CD4-positive, alpha-beta T cell (primary cell): ENCODE data around the gene RANBP3. TPM values are rescaled to one million over a fixed set of nuclear protein-coding genes. Genes with fewer than 3 reads are reported as not detected.

Experiments
- ATAC-seq: fragments of 200-7000 bp; cut with Tn5 transposase; one replicate; pipeline ENCODE4 v1.10.0; 2022; ENCODE audit warnings: mild to moderate bottlenecking; ENCODE audit not compliant: poor library complexity
- CTCF ChIA-PET: fragments of 350-600 bp; sonication (Branson Sonifier 250); formaldehyde crosslinking; loops from one replicate; lab custom pipeline; 2021; ENCODE audit warnings: antibody characterized with exemption, inconsistent platforms; lab: Charles Lee
- POLR2A ChIA-PET: fragments of 350-600 bp; sonication (Branson Sonifier 250); formaldehyde crosslinking; loops from one replicate; lab custom pipeline; 2021; ENCODE audit warnings: antibody characterized with exemption, inconsistent platforms; lab: Charles Lee
- DNase-seq, 14 experiments: peaks; one replicate each; pipeline ENCODE4 v3.0.0-alpha.2; 2013 to 2020; ENCODE audit warnings: mixed read lengths in 2 of 14
- H3K27ac ChIP-seq, 2 donors: one replicate each; pipeline versions ENCODE4 v1.5.1 to v1.7.0; 2013; ENCODE audit warnings: low read length in 2 of 2, low read depth in 1 of 2, mild to moderate bottlenecking in 1 of 2
- H3K27me3 ChIP-seq, 2 experiments: 1 replicate in 1 of 2; 2 replicates in 1 of 2; pipeline versions ENCODE4 v1.6.1 to v1.7.0; 2013; ENCODE audit warnings: low read length in 2 of 2, control low read depth in 1 of 2, mild to moderate bottlenecking in 1 of 2, moderate library complexity in 1 of 2; ENCODE audit not compliant: insufficient read depth in 2 of 2, control insufficient read depth in 1 of 2
- H3K36me3 ChIP-seq: one replicate; pipeline ENCODE4 v1.6.1; 2013; ENCODE audit warnings: low read length, control low read depth; ENCODE audit not compliant: insufficient read depth
- H3K4me1 ChIP-seq: one replicate; pipeline ENCODE4 v1.6.1; 2013; ENCODE audit warnings: low read length, control low read depth; ENCODE audit not compliant: insufficient read depth
- H3K4me3 ChIP-seq: one replicate; pipeline ENCODE4 v1.5.1; 2013; ENCODE audit warnings: mild to moderate bottlenecking, low read length, moderate library complexity
- H3K9me3 ChIP-seq, 2 experiments: 1 replicate in 1 of 2; 2 replicates in 1 of 2; pipeline versions ENCODE4 v1.6.1 to v1.7.0; 2013; ENCODE audit warnings: low read length in 2 of 2, mild to moderate bottlenecking in 2 of 2, control low read depth in 1 of 2, moderate library complexity in 1 of 2; ENCODE audit not compliant: control insufficient read depth in 1 of 2, insufficient read depth in 1 of 2
- H3K27ac Mint-ChIP-seq: one replicate; pipeline ENCODE4 v1.8.0; 2020; ENCODE audit warnings: mixed read lengths
- H3K27me3 Mint-ChIP-seq: one replicate; pipeline ENCODE4 v1.8.0; 2021; ENCODE audit warnings: mixed read lengths
- H3K36me3 Mint-ChIP-seq: one replicate; pipeline ENCODE4 v1.8.0; 2021; ENCODE audit warnings: low read depth, mixed read lengths
- H3K4me1 Mint-ChIP-seq: one replicate; pipeline ENCODE4 v1.8.0; 2021; ENCODE audit warnings: low read depth, mixed read lengths
- H3K4me3 Mint-ChIP-seq: one replicate; pipeline ENCODE4 v1.8.0; 2020; ENCODE audit warnings: mild to moderate bottlenecking, mixed read lengths
- H3K9me3 Mint-ChIP-seq: one replicate; pipeline ENCODE4 v1.8.0; 2020; ENCODE audit warnings: mixed read lengths
- CTCF ChIP-seq: fragments of 200-600 bp; IDR thresholded peaks from one replicate; pipeline ENCODE4 v1.8.0; 2022; ENCODE audit warnings: antibody characterized with exemption, mild to moderate bottlenecking
- intact Hi-C, 2 experiments: fragments of 100-400 bp; cut with DNase I in 1 of 2; cut with micrococcal nuclease in 1 of 2; formaldehyde crosslinking; loops; one replicate each; pipeline versions ENCODE4 v1.15.1 to v1.9.0; 2023 to 2025; cut with DNase I, micrococcal nuclease
- total RNA-seq, 174 experiments: library from RNA in 2 of 174; stranded (reverse) in 2 of 174; gene quantifications; one replicate each; pipeline ENCODE4 v1.2.3 and lab custom pipeline; 2021 to 2026

Gene RANBP3
- total RNA-seq, 2 experiments from 2014 or later = 82.7 to 88.7 TPM

GRCh38 chr19:5974721-5975387 is 3.1 kb downstream of the RANBP3 start:
- CTCF ChIA-PET = interaction anchor here (1.4 kb wide), 1 partner anchor 171 kb away, joined by 6 read pairs; no protein-coding TSS in a partner anchor
- Histone ChIP-seq H3K4me1 (peaks cover 83% of the 10 kb centered on the region), H3K36me3 (peaks cover 30% of the 10 kb centered on the region), H3K27me3 (no peaks in the 10 kb centered on the region), H3K4me3 (no peak overlapping the region), H3K9me3 (no peaks in the 10 kb centered on the region), H3K27ac (no peak overlapping the region)
- DNase-seq (peak in 5 of 14 experiments; percentile 15 to 68 (median 40)), ATAC-seq (peak; percentile 7)
- no peaks in the 10 kb centered on the region for H3K27me3 Mint-ChIP-seq
- intact Hi-C loops = loop anchor here (5.0 to 10.0 kb wide), 6 partner anchors 137 to 400 kb away; partner anchors contain the start of genes ALKBH7 (in 1 of the 2), HSD11B1L (in 1 of the 2), MICOS13 (in 1 of the 2) and NRTN (in 1 of the 2)
- H3K36me3 Mint-ChIP-seq = peaks cover 52% of the 10 kb centered on the region
- peak overlapping the region; percentile 100 for H3K4me3 Mint-ChIP-seq
- no peak for TF ChIP-seq CTCF
- no peaks in the 10 kb centered on the region for H3K9me3 Mint-ChIP-seq
- POLR2A ChIA-PET = interaction anchor here (1.0 to 1.5 kb wide), 3 partner anchors 9 to 23 kb away, joined by 3 to 9 read pairs (median 6); no protein-coding TSS in a partner anchor
- H3K4me1 Mint-ChIP-seq = peaks cover 78% of the 10 kb centered on the region
- H3K27ac Mint-ChIP-seq = peak overlapping the region; percentile 61

GRCh38 chr19:5973867-5974635 is 3.9 kb downstream of the RANBP3 start:
- DNase-seq = no peak
- no peak for ATAC-seq
- POLR2A ChIA-PET = interaction anchor here (1.0 to 1.5 kb wide), 3 partner anchors 8 to 23 kb away, joined by 3 to 9 read pairs (median 6); no protein-coding TSS in a partner anchor
- peaks cover 34% of the 10 kb centered on the region for H3K36me3 ChIP-seq
- H3K4me1 ChIP-seq = peaks cover 79% of the 10 kb centered on the region
- H3K4me1 Mint-ChIP-seq = peaks cover 78% of the 10 kb centered on the region
- peak overlapping the region; percentile 100 for H3K4me3 Mint-ChIP-seq
- no peak overlapping the region for H3K4me3 ChIP-seq
- H3K9me3 ChIP-seq = no peaks in the 10 kb centered on the region
- CTCF ChIA-PET = interaction anchor here (2.2 kb wide), 1 partner anchor 170 kb away, joined by 6 read pairs; no protein-coding TSS in a partner anchor
- no peak for TF ChIP-seq CTCF
- H3K27me3 ChIP-seq = no peaks in the 10 kb centered on the region
- peak overlapping the region; percentile 61 for H3K27ac Mint-ChIP-seq
- H3K9me3 Mint-ChIP-seq = no peaks in the 10 kb centered on the region
- intact Hi-C loops = loop anchor here in 1 of 2 experiments (5.0 to 10.0 kb wide), 3 partner anchors 147 to 401 kb away; partner anchors contain the start of genes ALKBH7, HSD11B1L, MICOS13 and PSPN
- no peak overlapping the region for H3K27ac ChIP-seq
- peaks cover 52% of the 10 kb centered on the region for H3K36me3 Mint-ChIP-seq
- H3K27me3 Mint-ChIP-seq = no peaks in the 10 kb centered on the region

GRCh38 chr19:5973376-5973775 is 4.6 kb downstream of the RANBP3 start:
- H3K4me1 Mint-ChIP-seq = peaks cover 78% of the 10 kb centered on the region
- no peak for ATAC-seq
- H3K4me3 Mint-ChIP-seq = peak overlapping the region; percentile 20
- Histone ChIP-seq H3K36me3 (peaks cover 36% of the 10 kb centered on the region), H3K9me3 (no peaks in the 10 kb centered on the region), H3K4me3 (no peak overlapping the region), H3K4me1 (peaks cover 79% of the 10 kb centered on the region), H3K27me3 (no peaks in the 10 kb centered on the region), H3K27ac (no peak overlapping the region)
- ChIA-PET CTCF (interaction anchor here (2.2 kb wide), 1 partner anchor 169 kb away, joined by 6 read pairs; no protein-coding TSS in a partner anchor), POLR2A (interaction anchor here (3.6 kb wide), 1 partner anchor 11 kb away, joined by 13 read pairs; no protein-coding TSS in a partner anchor)
- H3K27me3 Mint-ChIP-seq = no peaks in the 10 kb centered on the region
- no peak for TF ChIP-seq CTCF
- DNase-seq = no peak
- intact Hi-C loops = loop anchor here in 1 of 2 experiments (5.0 to 10.0 kb wide), 3 partner anchors 146 to 401 kb away; partner anchors contain the start of genes ALKBH7, HSD11B1L, MICOS13 and PSPN
- no peak overlapping the region for H3K27ac Mint-ChIP-seq
- no peaks in the 10 kb centered on the region for H3K9me3 Mint-ChIP-seq
- peaks cover 52% of the 10 kb centered on the region for H3K36me3 Mint-ChIP-seq
